ENCODE results near the gene SAA1. TPM values are rescaled to one million over a fixed set of nuclear protein-coding genes. Genes with fewer than 3 reads are reported as not detected.

Gene SAA1
- total RNA-seq, 1 donor from 2014 or later = not detected

GRCh38 chr11:18313965-18314763 lies 48.1 kb downstream of the SAA1 start:
- Mint-ChIP-seq H3K36me3 (peaks cover 17% of the 10 kb centered on the region), H3K9me3 (no peaks in the 10 kb centered on the region), H3K27me3 (no peaks in the 10 kb centered on the region), H3K27ac (peak overlapping the region; percentile 44), H3K4me1 (ENCODE audit: unreplicated experiment) (peaks cover 13% of the 10 kb centered on the region), H3K4me3 (no peak overlapping the region)
- DNase-seq (ENCODE audit: extremely low spot score, unreplicated experiment) = no peak
- no peak for TF ChIP-seq CTCF (conservative IDR thresholded peaks at IDR 0.05)

GRCh38 chr11:18314784-18315523 lies 48.9 kb downstream of the SAA1 start:
- DNase-seq (ENCODE audit: extremely low spot score, unreplicated experiment) = no peak
- Mint-ChIP-seq H3K9me3 (no peaks in the 10 kb centered on the region), H3K4me1 (ENCODE audit: unreplicated experiment) (peaks cover 21% of the 10 kb centered on the region), H3K27ac (peak overlapping the region; percentile 44), H3K36me3 (peaks cover 16% of the 10 kb centered on the region), H3K27me3 (no peaks in the 10 kb centered on the region), H3K4me3 (no peak overlapping the region)
- TF ChIP-seq CTCF (conservative IDR thresholded peaks at IDR 0.05) = no peak

GRCh38 chr11:18315893-18316292 lies 49.8 kb downstream of the SAA1 start:
- H3K4me3 Mint-ChIP-seq = no peak overlapping the region
- no peaks in the 10 kb centered on the region for H3K27me3 Mint-ChIP-seq
- no peak for TF ChIP-seq CTCF (conservative IDR thresholded peaks at IDR 0.05)
- no peak for DNase-seq (ENCODE audit: extremely low spot score, unreplicated experiment)
- H3K27ac Mint-ChIP-seq = no peak overlapping the region
- H3K9me3 Mint-ChIP-seq = no peaks in the 10 kb centered on the region
- peaks cover 12% of the 10 kb centered on the region for H3K36me3 Mint-ChIP-seq
- peaks cover 28% of the 10 kb centered on the region for H3K4me1 Mint-ChIP-seq (ENCODE audit: unreplicated experiment)

GRCh38 chr11:18317551-18317950 lies 51.5 kb downstream of the SAA1 start:
- H3K36me3 Mint-ChIP-seq = peaks cover 8% of the 10 kb centered on the region

More at GRCh38 chr11:18317551-18317950, 51.5 kb downstream of the SAA1 start:
- no peak for TF ChIP-seq CTCF (conservative IDR thresholded peaks at IDR 0.05)
- H3K4me3 Mint-ChIP-seq = no peak overlapping the region
- no peaks in the 10 kb centered on the region for H3K9me3 Mint-ChIP-seq
- H3K27me3 Mint-ChIP-seq = no peaks in the 10 kb centered on the region
- peaks cover 30% of the 10 kb centered on the region for H3K4me1 Mint-ChIP-seq (ENCODE audit: unreplicated experiment)
- H3K27ac Mint-ChIP-seq = no peak overlapping the region
- no peak for DNase-seq (ENCODE audit: extremely low spot score, unreplicated experiment)

Other genes with a start within 250 kb of the SAA1 start
- gene TPH1, start 220.0 kb upstream of the SAA1 start, total RNA-seq (ENCODE audit: low replicate concordance) = 20.5 and 45.5 TPM in 2 replicates
- 19.8 and 29.9 TPM in 2 replicates for gene SAAL1, start 160.2 kb upstream of the SAA1 start, total RNA-seq (ENCODE audit: low replicate concordance)
- not detected in 2 replicates for gene MRGPRX3, start 133.7 kb upstream of the SAA1 start, total RNA-seq (ENCODE audit: low replicate concordance)
- gene MRGPRX4, start 93.4 kb upstream of the SAA1 start, total RNA-seq (ENCODE audit: low replicate concordance) = not detected in 2 replicates
- gene SAA4, start 29.5 kb upstream of the SAA1 start, total RNA-seq (ENCODE audit: low replicate concordance) = not detected in 2 replicates
- gene SAA2, start 17.6 kb upstream of the SAA1 start, total RNA-seq (ENCODE audit: low replicate concordance) = not detected in 2 replicates
- 18.1 and 18.9 TPM in 2 replicates for gene HPS5, start 55.9 kb downstream of the SAA1 start, total RNA-seq (ENCODE audit: low replicate concordance)
- 38.9 and 41.6 TPM in 2 replicates for gene GTF2H1, start 56.3 kb downstream of the SAA1 start, total RNA-seq (ENCODE audit: low replicate concordance)
- 147 and 173 TPM in 2 replicates for gene LDHA, start 128.3 kb downstream of the SAA1 start, total RNA-seq (ENCODE audit: low replicate concordance)
- gene LDHC, start 146.1 kb downstream of the SAA1 start, total RNA-seq (ENCODE audit: low replicate concordance) = 0.63 and 1.1 TPM in 2 replicates
- gene LDHAL6A, start 189.6 kb downstream of the SAA1 start, total RNA-seq (ENCODE audit: low replicate concordance) = not detected in 2 replicates

Data from type B pancreatic cell (in vitro differentiated cells).